Activated naive CD4-positive, alpha-beta T cell treated with Interleukin-2 at 50 U/mL for 16 hours (primary cell): ENCODE results near the gene TBCK.

Source experiments
- DNase-seq: peaks from one replicate; pipeline ENCODE4 v3.0.0-alpha.2; 2020

TBCK gene

GRCh38 chr4:106035204-106035603, 280.8 kb downstream of the TBCK start:
- DNase-seq = no peak

GRCh38 chr4:106034751-106035150, 281.3 kb downstream of the TBCK start:
- DNase-seq = no peak

GRCh38 chr4:106034220-106034619, 281.8 kb downstream of the TBCK start:
- no peak for DNase-seq

- DNase-seq = no peak
These were observed 282.5 kb downstream of the TBCK start for GRCh38 chr4:106033469-106033868.

GRCh38 chr4:106032851-106033286, 283.1 kb downstream of the TBCK start:
- DNase-seq = no peak

- DNase-seq = no peak
These were observed 293.6 kb downstream of the TBCK start for GRCh38 chr4:106022454-106022853.

GRCh38 chr4:106021737-106022410, 294.1 kb downstream of the TBCK start:
- DNase-seq = no peak

GRCh38 chr4:106019771-106020170, 296.2 kb downstream of the TBCK start:
- DNase-seq = no peak

- DNase-seq = no peak
These were observed 298.0 kb downstream of the TBCK start for GRCh38 chr4:106017975-106018374.

GRCh38 chr4:106011387-106011786, 304.6 kb downstream of the TBCK start:
- no peak for DNase-seq

GRCh38 chr4:106010761-106011160, 305.2 kb downstream of the TBCK start:
- DNase-seq = no peak

- no peak for DNase-seq
These were observed 313.0 kb downstream of the TBCK start for GRCh38 chr4:106002994-106003393.

- no peak for DNase-seq
These were observed 317.6 kb downstream of the TBCK start for GRCh38 chr4:105998171-105999063.

GRCh38 chr4:105996845-105997244, 319.2 kb downstream of the TBCK start:
- no peak for DNase-seq

GRCh38 chr4:105994841-105995501, 321.0 kb downstream of the TBCK start:
- no peak for DNase-seq

GRCh38 chr4:105994061-105994460, 321.9 kb downstream of the TBCK start:
- DNase-seq = no peak

- no peak for DNase-seq
These were observed 323.2 kb downstream of the TBCK start for GRCh38 chr4:105992641-105993305.

- no peak for DNase-seq
These were observed 324.3 kb downstream of the TBCK start for GRCh38 chr4:105991726-105992125.
